HG02840 (cell line): ENCODE results near the gene RPL37A.
"Not testable (repeated sequence)": the region's sequence is repeated elsewhere in the genome, so short reads cannot be mapped to it uniquely, and the experiment has no call there.

Experiments
- ATAC-seq: cut with Tn5 transposase; IDR thresholded peaks from one replicate; pipeline ENCODE4 v1.9.1; 2021; ENCODE audit warnings: mild to moderate bottlenecking, moderate library complexity, moderate number of reproducible peaks; ENCODE audit not compliant: unreplicated experiment, low FRiP score

The RPL37A gene

DNA sequence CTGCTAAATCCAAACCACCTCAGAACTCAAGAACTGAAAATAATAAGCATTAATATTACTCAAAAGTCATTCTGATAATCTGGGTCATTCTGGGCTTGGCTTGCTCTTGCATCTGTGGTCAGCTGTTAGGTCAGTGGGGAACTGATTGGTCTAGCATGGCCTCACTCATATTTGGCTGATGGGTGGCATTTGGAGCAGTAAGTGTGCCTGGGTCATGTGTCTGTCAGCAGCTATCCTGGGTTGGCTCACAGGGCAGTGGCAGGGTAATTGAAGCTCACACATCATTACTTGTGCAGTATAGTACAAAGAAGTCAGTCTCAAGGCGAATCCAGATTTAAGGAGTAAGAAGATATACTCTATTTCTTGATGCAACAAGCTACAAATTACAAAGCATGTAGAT is 9.6 kb downstream of the RPL37A start:
- no peak for ATAC-seq

DNA sequence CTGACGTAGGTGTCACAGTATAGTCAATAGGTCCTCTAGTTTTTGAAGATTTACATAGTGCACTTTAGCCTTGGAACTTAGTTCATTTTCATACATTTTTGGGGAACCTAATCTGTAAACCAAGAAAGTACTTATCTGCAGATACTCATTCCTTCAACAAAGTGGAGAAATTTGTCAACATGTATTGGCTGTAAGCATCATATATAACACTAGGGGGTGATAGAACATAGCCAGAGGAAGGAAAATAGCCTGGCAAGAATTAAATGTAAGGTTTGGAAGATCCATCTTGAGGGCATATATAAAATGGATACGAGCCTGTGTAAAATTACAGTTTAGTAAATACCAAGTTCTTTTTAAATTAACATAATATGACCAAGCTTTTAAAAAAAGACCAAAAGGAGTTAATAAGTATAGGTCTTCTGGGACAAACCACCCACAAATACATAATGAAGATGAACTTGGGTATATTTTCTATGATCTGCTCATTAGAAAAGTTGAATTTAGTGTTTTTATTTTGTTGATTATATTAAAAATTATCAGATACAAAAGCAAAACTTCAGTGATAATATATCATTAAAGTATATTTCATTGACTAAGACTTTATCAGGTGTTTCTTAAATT is 18.2 kb downstream of the RPL37A start:
- ATAC-seq, result no peak

DNA sequence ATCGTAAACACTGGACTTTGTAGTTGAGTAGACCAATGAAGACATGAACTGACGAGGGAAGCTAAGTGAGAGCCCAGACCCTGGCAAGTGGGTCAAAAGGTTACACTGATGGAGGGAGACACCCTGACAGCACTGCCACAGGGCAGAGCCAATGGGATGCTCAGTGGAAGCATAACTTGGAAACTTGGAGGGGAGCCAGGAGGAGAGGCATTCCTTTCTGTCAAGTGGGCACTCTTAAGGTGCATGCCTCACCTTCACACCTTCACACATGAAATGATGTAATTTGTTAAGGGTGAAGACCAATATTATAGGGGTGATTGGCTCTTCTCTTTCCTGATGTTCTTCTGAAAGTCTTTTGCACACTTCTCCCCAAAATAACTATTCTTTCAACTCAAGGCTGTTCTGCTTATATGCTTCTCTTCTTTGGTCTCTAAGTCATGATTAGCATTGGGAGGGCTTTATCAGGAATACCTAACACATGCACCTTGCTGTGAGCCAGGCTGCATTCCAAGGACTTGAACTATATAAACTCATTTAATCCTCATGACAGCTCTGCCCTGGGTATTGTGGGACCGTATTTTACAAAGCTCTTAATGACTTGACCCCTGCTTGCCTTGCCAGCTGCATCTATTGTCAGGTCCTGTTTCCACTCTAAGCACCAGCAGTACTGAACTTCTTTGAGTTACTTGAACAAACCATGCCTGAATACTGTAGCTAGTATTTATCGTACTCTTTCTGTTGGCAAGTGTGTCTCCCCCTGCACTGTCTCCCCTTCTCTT is 19.0 kb downstream of the RPL37A start:
- ATAC-seq, result no peak

DNA sequence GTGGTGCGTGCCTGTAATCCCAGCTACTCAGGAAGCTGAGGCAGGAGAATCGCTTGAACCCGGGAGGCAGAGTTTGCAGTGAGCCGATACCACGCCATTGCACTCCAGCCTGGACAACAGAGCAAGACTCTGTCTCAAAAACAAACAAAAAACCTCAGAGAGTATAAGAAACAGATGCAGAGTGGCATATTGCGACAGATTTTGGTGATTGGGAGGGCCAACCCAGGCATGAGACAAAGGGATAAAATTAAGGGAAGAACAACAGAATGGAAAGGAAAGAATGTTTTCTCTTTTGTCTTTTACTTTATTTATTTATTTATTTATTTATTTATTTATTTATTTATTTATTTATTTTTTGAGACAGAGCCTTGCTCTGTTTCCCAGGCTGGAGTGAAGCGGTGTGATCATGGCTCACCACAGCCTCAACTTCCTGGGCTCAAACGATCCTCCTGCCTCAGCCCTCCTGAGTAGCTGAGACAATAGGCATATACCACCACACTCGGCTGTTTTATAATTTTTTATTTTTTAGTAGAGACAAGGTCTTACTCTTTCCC is 20.0 kb downstream of the RPL37A start:
- not testable (repeated sequence) for ATAC-seq

DNA sequence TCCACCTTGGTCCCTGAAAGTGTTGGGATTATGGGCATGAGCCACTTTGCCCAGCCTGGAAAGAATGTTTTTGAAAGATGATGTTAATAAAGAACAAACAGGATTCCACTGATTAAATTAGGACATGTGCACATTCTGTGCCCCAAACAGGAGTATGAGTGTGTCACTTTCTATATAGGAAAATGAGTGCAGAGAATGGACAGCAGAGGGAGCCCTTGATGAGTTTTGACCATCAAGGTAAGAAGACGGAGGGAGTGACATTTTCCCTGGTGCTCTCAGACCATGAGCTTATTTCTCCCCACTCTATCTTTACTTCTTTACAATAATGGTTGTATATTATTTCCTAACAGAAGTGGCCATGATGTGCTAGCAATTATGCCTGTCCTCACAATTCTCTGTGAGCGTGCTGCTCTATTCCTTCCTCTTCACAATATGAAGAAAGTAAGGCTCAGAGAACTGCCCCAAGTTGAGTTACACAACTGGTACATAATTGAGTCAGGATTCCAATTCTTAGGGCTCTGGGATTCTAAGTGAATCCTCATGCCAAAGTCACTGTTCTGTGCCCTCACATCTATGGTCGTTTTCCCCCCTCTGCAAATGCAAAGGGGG is 20.6 kb downstream of the RPL37A start:
- no peak for ATAC-seq

DNA sequence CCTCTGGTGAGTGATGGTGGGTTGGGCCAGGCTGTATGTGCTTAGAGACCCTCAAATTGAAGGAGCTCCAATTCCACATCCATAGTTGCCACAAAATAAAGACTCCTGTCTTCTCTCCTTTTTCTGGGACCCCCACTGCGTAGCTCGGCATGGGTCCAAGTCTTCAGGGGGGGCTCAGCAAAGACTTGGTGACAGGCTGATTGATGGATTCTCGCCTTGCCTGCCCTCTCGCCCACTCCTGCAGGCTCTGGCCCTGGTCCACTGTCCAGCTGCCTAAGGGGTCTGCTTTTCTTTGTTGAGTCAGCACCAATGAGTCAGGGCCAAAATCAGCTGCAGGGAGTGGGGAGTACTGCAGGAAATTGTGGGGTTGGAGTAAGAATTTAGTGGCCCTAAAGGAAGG is 21.5 kb downstream of the RPL37A start:
- ATAC-seq, result no peak

DNA sequence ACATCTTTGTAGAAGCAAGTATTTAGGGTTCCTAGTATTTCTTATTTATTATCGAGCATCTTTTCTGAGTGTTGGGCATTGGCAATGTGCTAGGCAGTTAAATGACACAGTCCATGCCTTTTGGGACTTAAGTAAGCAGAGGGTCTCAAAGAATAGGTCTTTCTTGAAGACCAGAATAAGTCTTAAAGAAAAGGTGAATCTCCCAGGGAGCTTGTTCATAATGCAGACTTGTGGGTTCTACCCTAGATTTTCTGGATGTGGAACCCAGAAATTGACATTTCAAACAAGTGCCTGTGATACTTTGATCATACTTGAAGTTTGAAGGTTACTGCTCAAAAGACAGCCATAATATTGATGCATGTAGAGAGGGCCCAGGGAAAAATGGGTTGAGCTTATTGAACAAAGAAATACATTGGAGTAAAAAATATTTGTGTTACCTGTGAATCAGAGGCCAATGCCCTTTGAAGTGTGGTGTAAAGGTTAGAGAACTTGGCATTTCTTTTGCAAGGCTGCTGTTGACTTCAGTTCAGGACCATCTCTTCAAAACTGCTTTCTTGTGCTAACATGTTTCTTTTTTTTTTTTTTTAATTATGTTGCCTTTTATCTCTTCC is 24.4 kb downstream of the RPL37A start:
- ATAC-seq, result no peak

DNA sequence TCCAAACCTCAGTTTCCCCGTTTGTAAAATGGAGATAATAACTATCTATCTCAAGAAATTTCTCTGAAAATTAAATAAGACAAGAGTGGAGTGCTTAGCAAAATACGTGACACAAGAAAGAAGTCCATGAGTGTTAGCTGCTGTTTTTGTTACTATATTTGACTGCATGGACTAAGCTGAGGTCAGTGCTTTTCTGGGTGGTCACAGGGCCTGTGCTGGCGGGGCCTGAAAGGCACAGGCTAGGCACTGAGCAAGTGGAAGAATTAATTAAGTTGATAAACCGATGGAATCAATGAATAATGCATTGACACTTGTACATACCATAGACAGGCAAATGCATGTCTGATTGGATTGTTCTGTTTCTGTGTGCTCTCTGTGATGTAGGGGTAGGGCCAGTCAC is 27.3 kb downstream of the RPL37A start:
- no peak for ATAC-seq

DNA sequence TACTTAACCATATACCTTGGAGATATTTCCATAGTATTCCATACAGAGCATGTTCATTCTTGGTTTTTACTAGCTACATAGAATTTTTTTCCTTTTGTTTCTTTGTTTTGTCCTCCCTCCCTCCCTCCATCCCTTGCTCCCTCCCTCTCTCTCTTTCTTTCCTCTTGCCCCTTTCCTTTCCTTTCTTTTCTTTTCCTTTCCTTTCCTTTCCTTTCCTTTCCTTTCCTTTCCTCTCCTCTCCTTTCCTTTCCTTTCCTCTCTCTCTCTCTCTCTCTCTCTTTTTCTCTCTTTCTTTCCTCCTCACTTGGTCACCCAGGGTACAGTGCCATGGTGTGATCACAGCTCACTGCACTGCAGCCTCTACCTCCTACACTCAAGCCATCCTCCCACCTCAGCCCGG is 28.3 kb downstream of the RPL37A start:
- ATAC-seq, result no peak

DNA sequence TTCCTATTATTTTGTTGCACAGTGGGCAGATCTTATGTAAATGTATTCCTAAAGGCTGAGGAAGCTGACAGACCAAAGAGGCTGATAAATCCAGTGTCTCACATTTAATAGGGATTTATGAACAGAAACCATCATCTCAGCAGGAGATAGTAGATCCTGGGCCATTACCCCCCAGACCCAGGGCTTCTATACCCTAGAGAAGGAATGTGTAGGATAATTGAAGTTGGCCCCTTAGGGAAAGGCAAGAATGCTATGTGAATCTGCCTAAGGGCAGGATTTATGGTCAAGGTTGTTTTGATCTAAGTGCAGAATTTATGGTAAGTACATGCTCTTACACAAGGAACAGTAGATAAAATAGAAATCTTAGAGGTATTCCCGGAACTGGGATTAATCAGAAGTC is 29.0 kb downstream of the RPL37A start:
- ATAC-seq, result no peak

DNA sequence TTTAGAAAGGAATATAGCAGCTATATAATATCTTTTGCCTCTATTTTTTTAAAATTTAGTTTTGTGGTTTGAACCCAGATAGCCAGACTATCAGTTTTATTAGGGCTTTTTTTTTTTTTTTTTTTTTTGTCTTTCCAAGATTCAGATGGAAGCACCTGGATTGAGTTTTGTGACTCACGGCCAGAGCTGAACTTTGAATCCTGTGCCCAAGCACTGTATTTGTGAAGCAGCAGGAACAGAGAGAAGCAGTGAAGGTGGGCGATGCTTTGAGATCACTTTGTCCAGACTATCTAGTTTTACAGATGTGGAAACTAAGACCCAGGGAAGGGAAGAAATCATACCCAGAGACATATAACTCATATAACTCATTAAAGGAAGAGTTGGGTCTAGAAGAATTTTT is 33.9 kb downstream of the RPL37A start:
- ATAC-seq, result no peak

DNA sequence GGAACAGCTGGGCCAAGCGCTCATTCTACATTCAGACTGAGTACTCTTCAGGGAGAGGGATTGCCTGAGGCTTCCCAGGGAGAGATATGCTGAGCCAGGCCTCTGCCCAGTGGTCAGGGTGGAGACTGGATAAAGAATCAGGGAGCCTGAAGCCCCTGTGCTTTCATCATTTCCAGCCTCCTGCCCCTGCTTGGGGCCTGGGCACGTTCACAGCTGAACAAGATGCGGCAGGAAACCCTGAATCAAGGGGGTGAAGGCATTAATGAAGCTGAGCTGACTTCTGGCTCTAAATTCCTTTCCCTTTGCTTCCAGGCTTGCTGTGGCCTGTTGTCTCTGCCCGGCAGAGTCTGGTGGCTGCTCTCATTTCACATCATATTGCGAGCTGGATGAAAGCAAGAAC is 35.0 kb downstream of the RPL37A start:
- ATAC-seq, result no peak

DNA sequence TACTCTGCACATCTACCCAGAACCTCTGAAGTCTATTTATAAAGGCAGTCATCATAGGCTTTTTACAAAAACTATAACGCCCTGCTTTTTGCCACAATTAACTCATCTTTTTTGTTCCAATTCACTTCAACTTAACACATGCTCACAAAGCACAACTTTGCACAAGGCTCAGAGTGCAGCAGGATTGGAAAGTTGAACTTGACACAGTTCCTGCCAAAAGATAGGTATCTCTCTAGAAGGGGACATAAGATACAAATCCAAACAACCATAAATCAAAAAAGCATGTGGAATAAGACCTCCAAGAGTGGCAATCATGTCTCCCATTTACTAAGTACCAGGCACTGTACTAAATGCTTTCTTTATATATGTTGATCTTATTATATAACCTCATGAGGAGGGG is 36.2 kb downstream of the RPL37A start:
- ATAC-seq, result no peak

DNA sequence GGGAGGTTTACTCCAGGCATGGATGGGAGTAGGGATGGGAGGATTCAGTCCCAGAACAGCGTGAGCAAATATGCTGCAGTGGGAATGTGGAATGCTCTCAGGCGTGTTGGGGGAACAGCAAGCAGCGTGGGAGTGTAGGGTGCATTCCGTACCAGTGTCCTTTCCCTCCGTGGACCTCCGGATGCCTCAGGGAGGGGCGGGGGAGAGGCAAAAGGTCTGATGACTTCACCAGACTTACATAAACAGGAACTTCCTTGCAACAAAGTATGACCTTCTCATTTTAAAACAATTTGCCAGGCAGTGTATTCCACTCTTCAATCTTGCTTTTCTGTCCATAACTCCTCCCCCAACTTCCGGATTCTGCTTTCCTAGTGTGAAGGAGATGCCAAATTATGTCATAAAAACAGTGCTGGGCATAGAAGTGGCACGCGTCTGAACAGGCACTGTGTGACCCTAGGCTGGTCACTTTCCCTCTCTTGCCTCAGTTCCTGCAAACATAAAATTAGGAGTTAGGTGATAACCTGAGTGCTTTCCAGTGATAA is 36.9 kb downstream of the RPL37A start:
- ATAC-seq, result no peak

DNA sequence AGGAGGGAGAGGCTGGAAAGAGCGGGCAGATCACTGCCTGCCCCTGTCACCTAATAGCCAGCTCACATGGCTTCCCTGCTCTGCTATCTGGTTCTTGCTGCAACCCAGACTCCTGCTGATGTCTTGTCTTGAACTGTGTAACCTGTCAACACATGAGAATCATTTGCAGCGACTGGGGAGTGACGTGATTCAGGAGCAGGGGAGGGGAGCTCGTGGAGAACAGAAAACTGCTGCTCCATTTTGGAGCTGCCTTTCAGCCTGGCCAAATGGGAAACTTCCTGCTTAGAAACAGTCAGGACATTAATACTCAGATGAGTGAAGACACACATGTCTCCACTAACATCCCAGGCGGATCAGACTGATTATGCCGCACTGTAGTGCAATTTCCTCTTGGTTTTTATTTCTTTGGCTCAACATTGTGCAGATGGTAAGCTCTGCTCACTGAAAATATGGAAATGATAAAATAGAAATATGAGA is 38.1 kb downstream of the RPL37A start:
- ATAC-seq, result no peak

DNA sequence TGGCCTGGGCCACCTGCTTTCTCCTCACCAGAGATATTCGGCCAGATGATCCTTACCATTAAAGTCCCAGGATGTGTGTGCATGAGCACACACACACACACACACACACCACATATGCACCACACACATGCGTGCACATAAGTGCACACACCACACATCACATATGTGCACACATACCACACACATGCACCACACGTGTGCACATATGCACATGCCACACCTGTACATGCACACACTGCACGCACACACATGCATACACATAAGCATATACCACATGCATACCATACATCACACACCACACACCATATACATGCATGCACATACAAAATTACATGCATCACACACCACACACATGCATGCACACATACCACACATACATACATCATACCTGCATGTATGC is 38.7 kb downstream of the RPL37A start:
- no peak for ATAC-seq

DNA sequence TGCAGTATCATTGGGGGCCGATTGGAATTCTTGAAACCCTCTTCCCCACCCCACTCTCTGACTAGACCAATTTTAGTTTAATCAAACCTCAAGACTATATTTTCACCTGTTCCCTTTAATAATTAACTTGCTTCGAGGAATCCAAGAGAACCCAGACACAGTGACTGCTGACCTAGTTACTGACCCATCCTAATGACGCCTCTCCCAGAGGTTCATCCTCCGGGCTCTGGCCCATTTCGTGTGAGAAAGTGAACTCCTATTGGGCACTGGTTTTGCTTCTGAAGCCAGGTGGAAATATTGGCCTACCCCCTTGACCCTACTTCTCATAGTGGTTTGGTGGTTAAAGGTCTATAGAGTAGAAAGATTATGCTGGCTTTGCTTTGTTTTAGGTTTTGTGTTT is 39.9 kb downstream of the RPL37A start:
- no peak for ATAC-seq

DNA sequence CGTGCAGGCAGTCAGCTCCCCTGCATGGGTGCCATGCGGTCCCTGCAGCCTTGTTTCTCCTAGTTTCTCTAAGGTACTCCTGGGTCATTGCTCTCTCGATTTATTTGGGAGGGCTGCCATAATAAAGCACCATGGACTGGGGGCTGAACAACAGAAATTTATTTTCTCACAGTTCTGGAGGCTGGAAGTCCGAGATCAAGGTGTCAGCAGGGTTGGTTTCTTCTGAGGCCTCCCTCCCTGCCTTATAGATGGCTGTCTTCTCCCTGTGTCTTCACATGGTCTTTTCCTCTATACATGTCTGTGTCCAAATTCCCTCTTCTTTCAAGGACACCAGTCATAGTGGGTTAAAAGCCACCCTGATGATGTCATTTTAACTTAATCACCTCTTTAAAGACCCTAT is 40.5 kb downstream of the RPL37A start:
- no peak for ATAC-seq

DNA sequence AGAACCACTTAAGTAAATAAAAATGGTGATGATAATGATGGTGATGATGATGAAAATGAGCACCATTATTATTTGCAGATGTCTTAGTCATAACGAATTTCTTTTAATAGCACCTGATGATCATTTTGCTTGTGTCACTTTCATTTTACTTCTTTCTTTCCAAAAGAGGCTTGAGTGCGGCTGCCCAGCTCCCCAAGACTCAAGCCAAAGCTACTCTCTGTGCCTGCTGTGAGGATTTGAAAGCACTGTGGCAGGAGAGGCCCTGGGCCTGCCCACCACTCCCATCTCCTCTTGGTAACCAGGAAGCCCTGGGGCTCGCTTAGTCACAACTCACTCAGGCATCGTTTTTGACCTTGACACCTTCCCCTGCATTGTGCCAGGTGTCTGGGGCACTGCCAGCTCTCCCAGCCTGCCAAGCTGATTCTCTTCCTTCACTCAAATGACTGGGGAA is 41.2 kb downstream of the RPL37A start:
- no peak for ATAC-seq

DNA sequence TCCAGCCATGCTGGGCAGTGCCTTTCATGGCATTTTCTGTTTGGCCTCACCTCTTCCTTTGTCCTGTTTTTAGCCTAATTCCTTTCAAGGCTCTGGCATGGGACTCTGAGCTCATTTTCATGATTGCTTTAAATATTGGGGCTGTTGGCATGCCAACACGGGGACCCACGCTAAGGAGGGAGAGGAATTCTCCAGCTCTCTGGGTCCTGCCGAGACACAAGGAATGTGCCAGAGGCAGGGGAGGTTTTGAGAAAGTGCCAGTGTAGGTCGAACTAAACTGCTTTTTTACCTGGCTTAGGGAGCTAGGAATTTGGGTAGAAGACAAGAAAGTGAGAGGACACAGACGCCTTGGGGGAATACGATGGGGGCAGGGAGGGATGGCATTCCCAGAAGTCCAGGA is 42.3 kb downstream of the RPL37A start:
- ATAC-seq, result no peak

DNA sequence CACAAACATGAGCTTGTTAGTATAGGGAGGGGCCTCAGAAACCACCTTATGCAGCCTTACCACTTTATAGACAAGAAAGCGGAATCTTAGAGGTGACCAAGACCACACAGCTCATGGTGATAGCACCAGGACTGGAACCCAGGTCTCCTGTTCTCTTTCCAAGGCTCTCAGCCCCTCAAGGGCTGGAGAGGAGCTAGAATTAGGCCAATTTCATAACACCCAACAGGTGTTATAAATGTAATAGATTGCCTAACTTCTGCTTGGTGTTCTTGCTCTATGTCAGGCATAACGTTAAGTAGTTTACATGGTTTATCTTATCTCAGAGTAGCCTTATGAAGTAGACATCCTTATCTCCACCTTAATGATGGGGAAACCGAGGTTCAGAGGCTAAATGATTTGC is 42.9 kb downstream of the RPL37A start:
- no peak for ATAC-seq
